ENCODE results near the gene PRR7.
A peak's percentile ranks its signal among the peaks of the same experiment; 100 is the strongest.

PRR7 gene

GRCh38 chr5:177499842-177500241 lies 53.2 kb downstream of the PRR7 start:
- DNase-seq (ENCODE audit: low spot score) = no peak

- DNase-seq (ENCODE audit: low spot score) = peak; percentile 85
Measured at GRCh38 chr5:177500685-177501522, 54.3 kb downstream of the PRR7 start.

DNA sequence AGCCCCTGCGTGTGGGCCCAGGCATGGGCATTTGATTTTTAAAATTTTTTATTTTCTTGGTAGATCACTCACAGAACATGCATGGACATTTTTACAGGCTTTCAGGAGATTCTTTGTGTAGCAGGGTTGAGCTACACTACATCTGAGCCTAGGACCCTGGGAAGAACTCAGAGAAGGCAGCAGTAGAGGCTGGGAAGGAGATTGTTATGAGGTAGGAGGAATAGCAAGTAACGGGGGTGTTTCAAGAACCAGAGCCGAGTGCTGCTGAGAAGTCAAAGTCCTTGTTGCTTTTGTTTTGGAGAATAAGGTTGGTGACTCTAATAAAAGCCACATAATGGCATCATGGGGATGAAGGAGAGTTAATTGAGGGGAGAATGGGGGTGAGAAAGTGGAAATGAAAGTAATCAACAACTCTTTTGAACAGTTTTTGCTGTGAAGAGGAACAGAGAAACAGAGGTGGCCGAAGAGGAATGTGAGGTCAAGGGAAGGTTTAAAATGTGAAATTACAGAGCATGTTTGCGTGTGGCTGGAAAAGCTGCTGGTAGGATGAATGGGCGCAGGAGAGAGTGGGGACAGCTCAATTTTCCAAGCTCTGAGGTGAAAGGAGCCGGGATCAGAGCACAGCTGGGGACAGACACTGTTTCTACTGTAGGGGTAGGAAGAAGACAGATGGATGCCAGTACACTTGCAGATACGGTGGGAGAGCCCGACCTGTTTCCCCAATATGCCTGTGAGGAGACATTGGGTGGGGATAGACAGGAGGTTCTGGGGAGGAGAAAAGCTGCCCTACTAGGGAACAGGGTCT lies 55.5 kb downstream of the PRR7 start:
- DNase-seq (ENCODE audit: low spot score) = no peak

DNA sequence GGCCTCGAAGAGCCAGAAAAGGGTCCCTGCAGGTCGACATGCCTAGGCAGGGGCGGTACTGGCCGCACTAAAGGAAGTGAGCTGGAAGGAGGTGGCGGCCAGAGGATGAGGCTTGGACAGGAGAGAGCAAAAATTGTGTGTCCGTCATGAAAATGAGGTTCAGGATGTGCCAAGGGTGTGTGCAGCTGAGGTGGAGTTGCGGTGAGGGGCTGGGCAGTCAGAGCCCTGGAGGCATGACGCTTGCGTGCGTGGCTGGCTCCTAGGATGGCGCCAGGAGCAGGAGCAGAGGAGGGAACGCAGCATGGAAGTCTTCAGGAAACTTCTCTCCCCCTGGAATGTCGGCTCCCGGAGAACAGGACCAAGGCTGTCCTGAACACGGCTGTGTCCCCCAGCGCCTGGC lies 56.3 kb downstream of the PRR7 start:
- DNase-seq (ENCODE audit: low spot score) = no peak

- DNase-seq (ENCODE audit: low spot score) = no peak
Measured at GRCh38 chr5:177503351-177504085, 56.9 kb downstream of the PRR7 start.

GRCh38 chr5:177504086-177505056 lies 57.8 kb downstream of the PRR7 start:
- no peak for DNase-seq (ENCODE audit: low spot score)

DNA sequence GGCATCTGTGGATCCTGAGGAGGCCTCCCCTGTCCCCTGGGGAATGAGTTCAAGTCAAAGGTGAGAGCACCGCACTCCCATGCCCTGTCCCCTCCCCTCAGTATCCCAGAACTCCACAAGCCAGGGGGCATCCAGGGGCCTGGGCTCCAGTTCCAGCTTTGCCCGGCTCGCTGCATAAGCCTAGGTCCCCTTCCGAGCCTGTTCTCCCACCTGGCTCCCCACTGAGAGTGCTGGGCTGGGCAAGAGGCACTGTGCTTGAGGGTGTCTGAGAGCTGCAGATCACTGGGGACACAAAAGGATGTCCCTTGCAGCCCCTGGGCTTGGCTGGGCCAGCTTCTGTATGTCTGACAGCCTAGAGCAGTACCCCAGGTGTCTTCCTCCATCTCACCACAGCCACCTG lies 58.5 kb downstream of the PRR7 start:
- DNase-seq (ENCODE audit: low spot score) = no peak

Measured in hematopoietic multipotent progenitor cell treated with erythropoietin and hydrocortisone succinate and interleukin-3 and kit ligand, for 15 days (in vitro differentiated cells).